Suprapubic skin (tissue), 4 donors: ENCODE data around the gene ECE2. TPM values are rescaled to one million over a fixed set of nuclear protein-coding genes. Genes with fewer than 3 reads are reported as not detected.
A peak's percentile ranks its signal among the peaks of the same experiment; 100 is the strongest.

Experiments
- DNase-seq, 2 donors: peaks; one replicate each; pipeline ENCODE4 v3.0.0-alpha.2; 2019; ENCODE audit warnings: low spot score in 2 of 2
- H3K27ac ChIP-seq: fragments of 200-600 bp; sonication (generic); one replicate; pipeline ENCODE4 v1.5.1; 2019
- H3K27me3 ChIP-seq: fragments of 200-600 bp; sonication (generic); one replicate; pipeline ENCODE4 v1.5.1; 2019
- H3K36me3 ChIP-seq: fragments of 200-600 bp; sonication (generic); one replicate; pipeline ENCODE4 v1.5.1; 2019
- H3K4me1 ChIP-seq: fragments of 200-600 bp; sonication (generic); one replicate; pipeline ENCODE4 v1.5.1; 2019
- H3K4me3 ChIP-seq: fragments of 200-600 bp; sonication (generic); one replicate; pipeline ENCODE4 v1.5.1; 2019; ENCODE audit warnings: mild to moderate bottlenecking
- H3K9me3 ChIP-seq: fragments of 200-600 bp; sonication (generic); one replicate; pipeline ENCODE4 v1.5.1; 2019
- EP300 ChIP-seq: sonication (generic); formaldehyde crosslinking; IDR thresholded peaks from one replicate; pipeline ENCODE4 v1.6.1; 2017; ENCODE audit warnings: antibody characterized with exemption
- POLR2A ChIP-seq, 2 donors: fragments of 450-650 bp; IDR thresholded peaks; one replicate each; pipeline ENCODE4 v1.6.1; 2017; ENCODE audit warnings: antibody characterized with exemption in 2 of 2, mild to moderate bottlenecking in 2 of 2, moderate library complexity in 2 of 2
- POLR2AphosphoS5 ChIP-seq, 3 donors: sonication (generic); formaldehyde crosslinking; IDR thresholded peaks; one replicate each; pipeline ENCODE4 v1.6.1; 2017; ENCODE audit warnings: antibody characterized with exemption in 3 of 3
- WGBS: methylation state at CpG from one replicate; pipeline ENCODE4 v1.1.5; 2018; 5-methylcytosine and 5-hydroxymethylcytosine counted together
- total RNA-seq, 4 donors: library from RNA; depleted of rRNA; stranded (reverse); fragments of >200 nt; gene quantifications; one replicate each; pipeline ENCODE4 v1.1.0, GENCODE V29; 2016
- TF ChIP-seq, protein P1 (sequence below), 2 donors: fragments of 200-600 bp in 1 of 2; fragments of 450-650 bp in 1 of 2; sonication (generic) in 1 of 2; IDR thresholded peaks; one replicate each; pipeline ENCODE4 v1.5.1; 2016 to 2019; ENCODE audit warnings: antibody characterized with exemption in 2 of 2, mild to moderate bottlenecking in 1 of 2, moderate library complexity in 1 of 2

ECE2 gene
- total RNA-seq, 4 donors from 2014 or later = not detected

DNA sequence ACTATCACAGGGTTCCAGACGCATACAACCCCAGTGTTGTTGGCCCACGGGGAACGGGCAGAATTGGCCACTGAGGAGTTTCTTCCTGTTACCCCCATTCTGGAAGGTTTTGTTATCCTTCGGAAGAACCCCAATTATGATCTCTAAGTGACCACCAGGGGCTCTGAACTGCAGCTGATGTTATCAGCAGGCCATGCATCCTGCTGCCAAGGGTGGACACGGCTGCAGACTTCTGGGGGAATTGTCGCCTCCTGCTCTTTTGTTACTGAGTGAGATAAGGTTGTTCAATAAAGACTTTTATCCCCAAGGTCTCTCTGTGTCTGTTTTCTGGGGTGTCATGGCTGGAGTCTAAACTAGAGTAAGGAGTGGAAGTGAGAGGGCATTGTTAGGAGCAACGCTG is 32.9 kb downstream of the ECE2 start:
- DNase-seq = no peak
- peaks cover 59% of the 10 kb centered on the region for H3K36me3 ChIP-seq
- 72% methylated on average over 7 of the region's 7 CpGs for WGBS

DNA sequence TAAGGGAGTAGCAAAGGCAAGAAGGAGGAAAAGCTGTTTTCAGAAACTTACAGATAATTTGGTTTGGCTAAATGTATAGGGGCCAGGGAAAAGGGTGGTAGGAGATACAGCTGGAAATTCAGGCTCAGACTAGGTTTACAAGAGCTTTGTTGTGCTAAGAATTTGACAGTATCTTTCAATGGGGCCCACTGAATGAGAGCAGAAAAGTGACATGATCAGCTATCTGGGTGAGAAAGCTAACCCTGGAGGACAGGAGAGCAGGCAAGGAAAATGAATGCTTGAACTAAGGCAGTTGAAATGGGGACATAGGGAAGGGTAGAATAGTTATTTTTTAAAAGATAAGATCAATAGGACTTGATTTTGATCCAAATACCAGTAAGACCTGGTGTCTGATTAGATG is 35.8 kb downstream of the ECE2 start:
- H3K4me3 ChIP-seq = no peak overlapping the region
- TF ChIP-seq, protein P1, sequence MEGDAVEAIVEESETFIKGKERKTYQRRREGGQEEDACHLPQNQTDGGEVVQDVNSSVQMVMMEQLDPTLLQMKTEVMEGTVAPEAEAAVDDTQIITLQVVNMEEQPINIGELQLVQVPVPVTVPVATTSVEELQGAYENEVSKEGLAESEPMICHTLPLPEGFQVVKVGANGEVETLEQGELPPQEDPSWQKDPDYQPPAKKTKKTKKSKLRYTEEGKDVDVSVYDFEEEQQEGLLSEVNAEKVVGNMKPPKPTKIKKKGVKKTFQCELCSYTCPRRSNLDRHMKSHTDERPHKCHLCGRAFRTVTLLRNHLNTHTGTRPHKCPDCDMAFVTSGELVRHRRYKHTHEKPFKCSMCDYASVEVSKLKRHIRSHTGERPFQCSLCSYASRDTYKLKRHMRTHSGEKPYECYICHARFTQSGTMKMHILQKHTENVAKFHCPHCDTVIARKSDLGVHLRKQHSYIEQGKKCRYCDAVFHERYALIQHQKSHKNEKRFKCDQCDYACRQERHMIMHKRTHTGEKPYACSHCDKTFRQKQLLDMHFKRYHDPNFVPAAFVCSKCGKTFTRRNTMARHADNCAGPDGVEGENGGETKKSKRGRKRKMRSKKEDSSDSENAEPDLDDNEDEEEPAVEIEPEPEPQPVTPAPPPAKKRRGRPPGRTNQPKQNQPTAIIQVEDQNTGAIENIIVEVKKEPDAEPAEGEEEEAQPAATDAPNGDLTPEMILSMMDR (IDR thresholded peaks at IDR 0.05) = no peak
- TF ChIP-seq EP300 = no peak
- no peak for TF ChIP-seq POLR2A (IDR thresholded peaks at IDR 0.05)
- no peak for TF ChIP-seq POLR2AphosphoS5 (IDR thresholded peaks at IDR 0.05)
- H3K27ac ChIP-seq = no peak overlapping the region
- H3K36me3 ChIP-seq = peaks cover 30% of the 10 kb centered on the region
- no peak for DNase-seq
- H3K27me3 ChIP-seq = no peaks in the 10 kb centered on the region
- peaks cover 19% of the 10 kb centered on the region for H3K4me1 ChIP-seq
- H3K9me3 ChIP-seq = no peaks in the 10 kb centered on the region

More for the DNA sequence above, 32.9 kb downstream of the ECE2 start:
- H3K4me3 ChIP-seq = no peak overlapping the region
- no peak overlapping the region for H3K27ac ChIP-seq
- H3K9me3 ChIP-seq = no peaks in the 10 kb centered on the region
- peaks cover under 1% of the 10 kb centered on the region for H3K4me1 ChIP-seq
- H3K27me3 ChIP-seq = no peaks in the 10 kb centered on the region
- TF ChIP-seq, protein P1 (IDR thresholded peaks at IDR 0.05) = no peak
- no peak for TF ChIP-seq POLR2AphosphoS5 (IDR thresholded peaks at IDR 0.05)
- TF ChIP-seq POLR2A (IDR thresholded peaks at IDR 0.05) = no peak

DNA sequence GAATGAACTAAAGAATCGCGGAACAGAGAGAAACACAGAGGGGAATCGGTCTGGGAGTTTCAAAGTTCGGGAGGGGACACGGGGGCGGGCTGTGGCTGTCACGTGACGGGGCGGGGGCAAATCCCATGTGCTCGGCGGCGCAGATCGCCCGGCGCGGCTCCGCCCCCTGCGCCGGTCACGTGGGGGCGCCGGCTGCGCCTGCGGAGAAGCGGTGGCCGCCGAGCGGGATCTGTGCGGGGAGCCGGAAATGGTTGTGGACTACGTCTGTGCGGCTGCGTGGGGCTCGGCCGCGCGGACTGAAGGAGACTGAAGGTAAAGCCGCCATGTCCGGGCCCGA is 38.5 kb downstream of the ECE2 start, which contains the start of gene EIF4G1:
TSS of gene EIF4G1 (plus strand) at position 244 of the 337 bp plus-strand sequence. CDS start 1,191 bp downstream, outside the sequence.
- Histone ChIP-seq H3K27me3 (no peaks in the 10 kb centered on the region), H3K4me1 (peaks cover 46% of the 10 kb centered on the region), H3K4me3 (peak within 1 kb of the TSS; percentile 78), H3K9me3 (no peaks in the 10 kb centered on the region), H3K27ac (peak within 1 kb of the TSS; percentile 99), H3K36me3 (peaks cover 13% of the 10 kb centered on the region)
- TF ChIP-seq POLR2A (IDR thresholded peaks at IDR 0.05) = no peak
- peak in 1 of 3 donors; percentile 64 for TF ChIP-seq POLR2AphosphoS5 (IDR thresholded peaks at IDR 0.05)
- DNase-seq = peak; percentile 96 to 98
- WGBS = 1% methylated on average over 25 of the region's 40 CpGs

DNA sequence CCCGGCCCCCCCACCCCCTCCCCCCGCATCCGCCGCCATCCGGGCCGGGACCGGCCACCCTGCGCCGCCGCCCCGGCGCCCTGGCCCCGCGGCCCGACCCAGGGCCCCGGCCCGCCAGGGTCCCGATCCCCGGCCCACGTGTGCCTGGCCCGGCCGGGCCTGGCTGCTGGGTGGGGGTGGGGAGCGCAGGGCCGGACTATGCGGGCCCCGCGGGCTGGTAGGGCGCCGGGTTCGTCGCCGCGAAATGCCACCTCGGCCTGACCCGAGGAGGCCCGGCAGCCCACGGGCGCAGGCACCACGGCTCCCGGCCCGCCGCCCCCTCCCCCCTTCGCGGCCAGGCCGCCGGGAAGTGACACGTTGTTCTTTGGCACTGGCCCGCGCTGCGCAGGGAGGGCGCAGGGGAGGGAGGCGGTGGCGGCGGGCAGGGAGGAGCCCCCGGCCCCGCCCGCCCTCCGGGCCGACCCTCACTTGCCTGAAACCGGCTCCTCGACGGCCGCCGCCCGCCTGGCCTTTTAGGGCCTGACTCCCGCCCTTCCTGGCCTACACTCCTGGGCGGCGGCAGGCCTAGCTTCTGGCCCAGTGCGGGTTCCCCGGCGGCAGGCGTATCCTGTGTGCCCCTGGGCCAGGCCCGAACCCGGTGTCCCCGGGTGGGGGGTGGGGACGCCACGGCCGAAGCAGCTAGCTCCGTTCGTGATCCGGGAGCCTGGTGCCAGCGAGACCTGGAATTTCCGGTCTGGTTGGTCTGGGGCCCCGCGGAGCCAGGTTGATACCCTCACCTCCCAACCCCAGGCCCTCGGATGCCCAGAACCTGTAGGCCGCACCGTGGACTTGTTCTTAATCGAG is 39.1 kb downstream of the ECE2 start:
- TF ChIP-seq, protein P1 (IDR thresholded peaks at IDR 0.05) = no peak
- TF ChIP-seq POLR2A (IDR thresholded peaks at IDR 0.05) (peak in 1 of 2 donors; percentile 76), EP300 (no peak), POLR2AphosphoS5 (IDR thresholded peaks at IDR 0.05) (peak; percentile 26 to 36 (median 31))
- peak; percentile 90 to 91 for DNase-seq
- Histone ChIP-seq H3K27ac (peak overlapping the region; percentile 99), H3K4me1 (peaks cover 52% of the 10 kb centered on the region), H3K9me3 (no peaks in the 10 kb centered on the region), H3K36me3 (peaks cover 10% of the 10 kb centered on the region), H3K27me3 (no peaks in the 10 kb centered on the region), H3K4me3 (peak overlapping the region; percentile 78)
- no CpG with 5 or more reads among the region's 89 CpGs for WGBS

DNA sequence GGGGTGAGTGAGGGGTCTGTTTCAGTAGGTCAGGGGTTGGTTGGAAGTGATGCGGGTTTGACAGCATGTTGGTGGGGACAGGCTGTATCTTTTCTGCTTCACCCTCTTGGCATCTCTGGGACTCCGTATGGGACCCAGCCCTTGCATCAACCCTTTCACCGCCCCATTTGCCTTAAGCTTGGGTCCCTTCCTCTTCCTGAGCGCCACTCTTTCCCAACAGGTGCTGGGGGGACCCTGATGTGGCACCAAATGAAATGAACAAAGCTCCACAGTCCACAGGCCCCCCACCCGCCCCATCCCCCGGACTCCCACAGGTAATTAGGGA is 39.7 kb downstream of the ECE2 start:
- 10% methylated on average over 6 of the region's 6 CpGs for WGBS
- no peak for DNase-seq
- peak overlapping the region; percentile 99 for H3K27ac ChIP-seq
- peaks cover 12% of the 10 kb centered on the region for H3K36me3 ChIP-seq
- H3K27me3 ChIP-seq = no peaks in the 10 kb centered on the region
- TF ChIP-seq, protein P1 (IDR thresholded peaks at IDR 0.05) = no peak
- TF ChIP-seq POLR2A (IDR thresholded peaks at IDR 0.05) = no peak
- TF ChIP-seq EP300 = no peak
- TF ChIP-seq POLR2AphosphoS5 (IDR thresholded peaks at IDR 0.05) = no peak
- peak overlapping the region; percentile 78 for H3K4me3 ChIP-seq
- H3K4me1 ChIP-seq = peaks cover 56% of the 10 kb centered on the region
- H3K9me3 ChIP-seq = no peaks in the 10 kb centered on the region
